T-cell (primary cell): Measurements from ENCODE around the gene TTC39C. TPM values are rescaled to one million over a fixed set of nuclear protein-coding genes. Genes with fewer than 3 reads are reported as not detected.
A peak's percentile ranks its signal among the peaks of the same experiment; 100 is the strongest.

Experiments
- ATAC-seq, 4 experiments: fragments of 200-7000 bp in 3 of 4; fragments of 150-1000 bp in 1 of 4; cut with Tn5 transposase; replicated peaks in 1 of 4; 1 replicate in 3 of 4; 2 replicates in 1 of 4; pipeline ENCODE4 v1.10.0; 2021; ENCODE audit warnings: moderate library complexity in 3 of 4, mild to moderate bottlenecking in 2 of 4, moderate number of reproducible peaks in 1 of 4
- CTCF ChIA-PET, 2 donors: fragments of 300-600 bp; sonication (Branson Sonifier 250); formaldehyde crosslinking; loops; one replicate each; lab custom pipeline; 2022; ENCODE audit warnings: antibody characterized with exemption in 2 of 2; lab: Charles Lee
- POLR2A ChIA-PET, 2 donors: fragments of 300-600 bp; sonication (Branson Sonifier 250); formaldehyde crosslinking; loops; one replicate each; lab custom pipeline; 2022; ENCODE audit warnings: antibody characterized with exemption in 2 of 2; lab: Charles Lee
- DNase-seq, 35 experiments: peaks; one replicate each; pipeline versions ENCODE4 v3.0.0 to v3.0.0-alpha.2; 2013 to 2023
- H3K27ac ChIP-seq: one replicate; pipeline ENCODE4 v1.5.1; 2013; ENCODE audit warnings: low read length
- H3K27me3 ChIP-seq, 2 experiments: replicated peaks in 1 of 2; 1 replicate in 1 of 2; 2 replicates in 1 of 2; pipeline versions ENCODE4 v1.6.1 to v1.7.0; 2013; ENCODE audit warnings: low read length in 1 of 2, mixed read lengths in 1 of 2; ENCODE audit not compliant: control insufficient read depth in 2 of 2, insufficient read depth in 2 of 2; ENCODE audit errors: extremely low read depth in 1 of 2
- H3K36me3 ChIP-seq, 2 donors: 1 replicate in 1 of 2; 2 replicates in 1 of 2; pipeline versions ENCODE4 v1.6.1 to v1.7.0; 2013; ENCODE audit warnings: low read length in 1 of 2; ENCODE audit not compliant: control insufficient read depth in 2 of 2, insufficient read depth in 1 of 2; ENCODE audit errors: extremely low read depth in 1 of 2
- H3K4me1 ChIP-seq, 2 experiments: 1 replicate in 1 of 2; 2 replicates in 1 of 2; pipeline versions ENCODE4 v1.6.1 to v1.7.0; 2013; ENCODE audit warnings: low read length in 2 of 2, mixed read lengths in 1 of 2; ENCODE audit not compliant: insufficient read depth in 2 of 2, control insufficient read depth in 1 of 2; ENCODE audit errors: extremely low read depth in 1 of 2
- H3K4me3 ChIP-seq, 2 donors: 1 replicate in 1 of 2; 2 replicates in 1 of 2; pipeline versions ENCODE4 v1.5.1 to v1.7.0; 2013; ENCODE audit warnings: mild to moderate bottlenecking in 2 of 2, low read length in 1 of 2, moderate library complexity in 1 of 2; ENCODE audit not compliant: control insufficient read depth in 1 of 2; ENCODE audit errors: extremely low read depth in 1 of 2
- H3K9me3 ChIP-seq: 2 replicates; pipeline ENCODE4 v1.7.0; 2013
- H3K27ac Mint-ChIP-seq, 2 donors: one replicate each; pipeline ENCODE4 v1.8.0; 2020 to 2021; ENCODE audit warnings: mild to moderate bottlenecking in 2 of 2, mixed read lengths in 2 of 2
- H3K27me3 Mint-ChIP-seq, 2 donors: one replicate each; pipeline ENCODE4 v1.8.0; 2021 to 2022; ENCODE audit warnings: mixed read lengths in 2 of 2
- H3K36me3 Mint-ChIP-seq: one replicate; pipeline ENCODE4 v1.8.0; 2021; ENCODE audit warnings: mixed read lengths
- H3K4me1 Mint-ChIP-seq, 3 donors: one replicate each; pipeline ENCODE4 v1.8.0; 2020 to 2022; ENCODE audit warnings: mixed read lengths in 3 of 3, mild to moderate bottlenecking in 1 of 3
- H3K4me3 Mint-ChIP-seq, 3 donors: one replicate each; pipeline ENCODE4 v1.8.0; 2020 to 2022; ENCODE audit warnings: mild to moderate bottlenecking in 3 of 3, mixed read lengths in 3 of 3, moderate library complexity in 3 of 3
- H3K9me3 Mint-ChIP-seq, 3 donors: one replicate each; pipeline ENCODE4 v1.8.0; 2020 to 2022; ENCODE audit warnings: mixed read lengths in 3 of 3
- whole genome bisulfite sequencing: methylation state at CpG from one replicate; pipeline ENCODE4 v1.1.5; 2013; ENCODE audit warnings: missing lambda C conversion rate; ENCODE audit not compliant: insufficient coverage; 5-methylcytosine and 5-hydroxymethylcytosine counted together
- total RNA-seq, 35 experiments: library from RNA in 6 of 35; stranded (reverse) in 6 of 35; fragments of 120-200 nt in 1 of 35; gene quantifications; one replicate each; pipeline versions ENCODE4 v1.2.1 to v1.2.4 and lab custom pipeline; 2013 to 2026

Gene TTC39C
- total RNA-seq, 5 donors from 2014 or later (not counting 1 experiment from before 2014, with no cell fraction given), result 123 to 151 (median 136) TPM

GRCh38 chr18:24003903-24004640, 10.5 kb upstream of the TTC39C start:
- H3K4me1 ChIP-seq, result peaks cover 20 to 89% of the 10 kb centered on the region in 2 experiments
- CTCF ChIA-PET, result no interaction called here

GRCh38 chr18:24006712-24007313, 7.7 kb upstream of the TTC39C start:
- Mint-ChIP-seq H3K27ac (peak overlapping the region; percentile 58 to 76), H3K4me3 (no peak overlapping the region), H3K36me3 (no peaks in the 10 kb centered on the region), H3K9me3 (no peaks in the 10 kb centered on the region), H3K27me3 (no peaks in the 10 kb centered on the region), H3K4me1 (peaks cover 71 to 86% (median 81%) of the 10 kb centered on the region in 3 donors)
- ATAC-seq (no peak), DNase-seq (peak in 1 of 35 experiments; percentile 58)
- Histone ChIP-seq H3K4me1 (peaks cover 46 to 88% of the 10 kb centered on the region in 2 experiments), H3K4me3 (no peak overlapping the region), H3K27ac (peak overlapping the region; percentile 85), H3K27me3 (no peaks in the 10 kb centered on the region), H3K9me3 (no peaks in the 10 kb centered on the region), H3K36me3 (no peaks in the 10 kb centered on the region)
- CTCF ChIA-PET, result interaction anchor here in 1 of 2 donors (1.2 kb wide), 1 partner anchor 38 kb away, joined by 3 read pairs; no protein-coding TSS in a partner anchor
- WGBS, result 80% methylated on average over 2 of the region's 5 CpGs
- POLR2A ChIA-PET, result no interaction called here

More at GRCh38 chr18:24003903-24004640, 10.5 kb upstream of the TTC39C start:
- Mint-ChIP-seq H3K36me3 (no peaks in the 10 kb centered on the region), H3K4me1 (peaks cover 63 to 84% (median 76%) of the 10 kb centered on the region in 3 donors), H3K9me3 (no peaks in the 10 kb centered on the region), H3K27ac (peak overlapping the region; percentile 81 to 87), H3K4me3 (no peak overlapping the region), H3K27me3 (no peaks in the 10 kb centered on the region)
- no peaks in the 10 kb centered on the region for H3K9me3 ChIP-seq
- 100% methylated on average over 1 of the region's 2 CpGs for WGBS
- no peak overlapping the region for H3K4me3 ChIP-seq
- no peaks in the 10 kb centered on the region for H3K36me3 ChIP-seq
- no peak for ATAC-seq
- POLR2A ChIA-PET, result no interaction called here
- H3K27ac ChIP-seq, result peak overlapping the region; percentile 87
- H3K27me3 ChIP-seq, result no peaks in the 10 kb centered on the region
- no peak for DNase-seq

GRCh38 chr18:24009246-24009645, 5.3 kb upstream of the TTC39C start:
- H3K27ac Mint-ChIP-seq, result peak overlapping the region; percentile 97 to 99
- no peaks in the 10 kb centered on the region for H3K27me3 Mint-ChIP-seq
- ATAC-seq (no peak), DNase-seq (no peak)
- Histone ChIP-seq H3K9me3 (no peaks in the 10 kb centered on the region), H3K27me3 (no peaks in the 10 kb centered on the region), H3K27ac (peak overlapping the region; percentile 85), H3K4me1 (peaks cover 66 to 84% of the 10 kb centered on the region in 2 experiments), H3K36me3 (no peaks in the 10 kb centered on the region), H3K4me3 (no peak overlapping the region)
- ChIA-PET CTCF (no interaction called here), POLR2A (interaction anchor here in 1 of 2 donors (0.6 kb wide), 1 partner anchor 10 kb away, joined by 3 read pairs; no protein-coding TSS in a partner anchor)
- 83% methylated on average over 1 of the region's 1 CpG for WGBS
- peak overlapping the region in 2 of 3 donors; percentile 18 to 79 for H3K4me3 Mint-ChIP-seq
- H3K36me3 Mint-ChIP-seq, result no peaks in the 10 kb centered on the region
- no peaks in the 10 kb centered on the region for H3K9me3 Mint-ChIP-seq
- H3K4me1 Mint-ChIP-seq, result peaks cover 62 to 80% (median 76%) of the 10 kb centered on the region in 3 donors

- no peak overlapping the region for H3K4me3 ChIP-seq
- H3K4me1 Mint-ChIP-seq, result peaks cover 56 to 74% (median 71%) of the 10 kb centered on the region in 3 donors
- H3K4me1 ChIP-seq, result peaks cover 66 to 79% of the 10 kb centered on the region in 2 experiments
- no peaks in the 10 kb centered on the region for H3K36me3 Mint-ChIP-seq
- no peaks in the 10 kb centered on the region for H3K27me3 ChIP-seq
- CTCF ChIA-PET, result no interaction called here
- H3K9me3 Mint-ChIP-seq, result no peaks in the 10 kb centered on the region
- H3K27ac ChIP-seq, result peak overlapping the region; percentile 85
- H3K36me3 ChIP-seq, result no peaks in the 10 kb centered on the region
- peak overlapping the region; percentile 97 to 99 for H3K27ac Mint-ChIP-seq
- H3K27me3 Mint-ChIP-seq, result no peaks in the 10 kb centered on the region
- DNase-seq (peak in 11 of 35 experiments; percentile 14 to 58 (median 40)), ATAC-seq (peak; percentile 17 to 34 (median 26))
- H3K4me3 Mint-ChIP-seq, result peak overlapping the region; percentile 19 to 79 (median 28)
- POLR2A ChIA-PET, result no interaction called here
- no peaks in the 10 kb centered on the region for H3K9me3 ChIP-seq
- 53% methylated on average over 3 of the region's 7 CpGs for WGBS
Observed at GRCh38 chr18:24009651-24010333, 4.8 kb upstream of the TTC39C start.

- Mint-ChIP-seq H3K27me3 (no peaks in the 10 kb centered on the region), H3K36me3 (peaks cover 3% of the 10 kb centered on the region), H3K9me3 (no peaks in the 10 kb centered on the region), H3K4me3 (peak overlapping the region; percentile 65 to 79 (median 68)), H3K27ac (peak overlapping the region; percentile 97 to 99), H3K4me1 (peaks cover 58 to 73% (median 67%) of the 10 kb centered on the region in 3 donors)
- DNase-seq, result no peak
- 80% methylated on average over 1 of the region's 7 CpGs for WGBS
- no peak overlapping the region for H3K4me3 ChIP-seq
- H3K27ac ChIP-seq, result peak overlapping the region; percentile 85
- peaks cover 66 to 71% of the 10 kb centered on the region in 2 experiments for H3K4me1 ChIP-seq
- no peaks in the 10 kb centered on the region for H3K9me3 ChIP-seq
- no peaks in the 10 kb centered on the region for H3K27me3 ChIP-seq
- CTCF ChIA-PET, result no interaction called here
- H3K36me3 ChIP-seq, result no peaks in the 10 kb centered on the region
- POLR2A ChIA-PET, result interaction anchor here in 1 of 2 donors (0.9 kb wide), 1 partner anchor 83 kb away, joined by 3 read pairs; no protein-coding TSS in a partner anchor
- no peak for ATAC-seq
Observed at GRCh38 chr18:24010673-24011072, 3.9 kb upstream of the TTC39C start.
